GM12873 (cell line): ENCODE measurements around the gene ABR.

ENCODE experiments used
- TF ChIP-seq, protein P1 (sequence below): IDR thresholded peaks from 2 replicates; pipeline ENCODE4 v1.5.1; 2012; ENCODE audit warnings: low read depth, mild to moderate bottlenecking, moderate library complexity, low read length, control low read depth; ENCODE audit not compliant: insufficient read depth; ENCODE audit errors: missing control alignments

The ABR gene

GRCh38 chr17:970364-970763, 209.4 kb downstream of the ABR start:
- TF ChIP-seq, protein P1, sequence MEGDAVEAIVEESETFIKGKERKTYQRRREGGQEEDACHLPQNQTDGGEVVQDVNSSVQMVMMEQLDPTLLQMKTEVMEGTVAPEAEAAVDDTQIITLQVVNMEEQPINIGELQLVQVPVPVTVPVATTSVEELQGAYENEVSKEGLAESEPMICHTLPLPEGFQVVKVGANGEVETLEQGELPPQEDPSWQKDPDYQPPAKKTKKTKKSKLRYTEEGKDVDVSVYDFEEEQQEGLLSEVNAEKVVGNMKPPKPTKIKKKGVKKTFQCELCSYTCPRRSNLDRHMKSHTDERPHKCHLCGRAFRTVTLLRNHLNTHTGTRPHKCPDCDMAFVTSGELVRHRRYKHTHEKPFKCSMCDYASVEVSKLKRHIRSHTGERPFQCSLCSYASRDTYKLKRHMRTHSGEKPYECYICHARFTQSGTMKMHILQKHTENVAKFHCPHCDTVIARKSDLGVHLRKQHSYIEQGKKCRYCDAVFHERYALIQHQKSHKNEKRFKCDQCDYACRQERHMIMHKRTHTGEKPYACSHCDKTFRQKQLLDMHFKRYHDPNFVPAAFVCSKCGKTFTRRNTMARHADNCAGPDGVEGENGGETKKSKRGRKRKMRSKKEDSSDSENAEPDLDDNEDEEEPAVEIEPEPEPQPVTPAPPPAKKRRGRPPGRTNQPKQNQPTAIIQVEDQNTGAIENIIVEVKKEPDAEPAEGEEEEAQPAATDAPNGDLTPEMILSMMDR: no peak

DNA sequence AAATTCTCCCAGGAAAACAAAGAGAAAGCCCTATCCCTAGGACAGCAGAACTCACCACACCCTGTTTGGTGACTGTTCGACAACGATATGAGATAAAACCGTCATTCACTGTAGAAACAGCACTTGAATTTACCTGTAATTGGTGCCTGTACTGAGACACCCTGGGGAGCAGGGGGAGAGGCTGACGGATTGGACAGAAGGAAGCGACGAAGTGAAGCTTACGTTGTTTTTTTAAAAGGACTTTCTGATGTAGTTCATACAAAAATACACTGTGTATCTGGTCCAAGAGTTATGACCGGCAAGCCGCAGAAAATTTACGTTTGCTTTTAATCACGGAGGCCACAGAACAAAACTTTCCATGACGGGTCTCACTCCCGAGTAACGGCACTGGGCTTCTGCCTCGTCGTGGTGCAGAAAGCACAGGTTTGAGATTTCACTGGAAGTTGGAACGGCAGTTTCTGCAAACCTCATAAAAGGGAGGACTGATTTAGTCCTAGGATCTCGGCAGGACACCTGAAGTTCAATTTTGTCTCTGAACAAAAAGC, 209.9 kb downstream of the ABR start:
- TF ChIP-seq, protein P1: no peak

DNA sequence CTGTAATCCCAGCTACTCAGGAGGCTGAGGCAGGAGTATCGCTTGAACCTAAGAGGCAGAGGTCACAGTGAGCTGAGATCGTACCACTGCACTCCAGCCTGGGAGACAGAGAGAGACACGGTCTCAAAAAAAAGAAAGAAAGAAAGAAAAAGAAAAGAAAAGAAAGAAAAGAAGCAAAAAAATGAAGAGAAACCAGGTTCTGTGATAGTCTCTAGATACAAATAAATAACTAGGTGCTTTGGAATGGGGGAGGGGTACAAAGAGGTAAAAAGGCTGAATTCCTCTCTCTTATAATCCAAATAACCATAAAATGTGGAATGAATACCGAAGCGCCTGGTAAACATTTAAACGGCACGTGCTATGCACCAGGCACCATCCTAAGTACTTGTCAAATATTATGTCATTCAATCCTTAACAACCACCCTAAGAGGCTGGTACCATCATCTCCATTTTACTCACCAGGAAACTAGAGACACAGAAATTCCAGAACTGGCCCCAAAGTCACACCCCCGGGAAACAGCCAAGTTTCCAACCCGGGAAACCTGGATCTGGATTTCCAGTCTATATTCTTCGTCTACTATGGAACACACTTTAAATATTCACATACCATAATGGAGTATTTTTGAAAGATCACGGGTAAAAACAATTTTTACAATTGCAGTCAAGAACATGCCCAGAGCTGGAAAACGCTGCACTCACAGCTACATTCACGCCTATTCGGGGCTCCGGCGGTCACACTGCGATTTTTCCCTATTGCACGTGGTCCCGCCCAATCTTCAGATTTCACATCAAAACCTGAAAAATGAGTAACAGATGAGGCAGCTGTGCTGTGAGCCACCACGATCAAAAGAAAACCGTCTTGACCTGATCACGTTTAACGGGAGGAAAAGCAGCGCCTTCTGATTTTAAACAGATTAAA, 210.7 kb downstream of the ABR start:
- TF ChIP-seq, protein P1: no peak

DNA sequence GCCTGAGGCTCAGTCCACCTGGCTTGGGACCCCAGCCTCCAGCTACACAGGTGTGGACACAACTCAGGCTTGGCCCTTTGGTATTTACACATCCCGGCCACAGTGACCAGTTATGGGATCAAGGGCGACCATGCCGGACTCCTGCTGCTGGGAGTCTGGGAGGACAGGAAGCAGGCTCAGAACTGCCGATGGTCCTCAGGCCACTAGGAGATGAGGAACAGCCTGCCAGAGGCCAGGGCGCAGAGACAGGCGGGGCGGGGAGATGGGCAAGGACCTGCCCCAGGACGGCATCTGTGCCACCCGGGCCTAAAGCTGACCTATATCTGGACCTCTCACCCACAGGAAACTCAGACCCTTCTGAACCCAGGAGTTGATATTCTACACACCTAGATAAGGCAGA, 212.7 kb downstream of the ABR start:
- TF ChIP-seq, protein P1: no peak

DNA sequence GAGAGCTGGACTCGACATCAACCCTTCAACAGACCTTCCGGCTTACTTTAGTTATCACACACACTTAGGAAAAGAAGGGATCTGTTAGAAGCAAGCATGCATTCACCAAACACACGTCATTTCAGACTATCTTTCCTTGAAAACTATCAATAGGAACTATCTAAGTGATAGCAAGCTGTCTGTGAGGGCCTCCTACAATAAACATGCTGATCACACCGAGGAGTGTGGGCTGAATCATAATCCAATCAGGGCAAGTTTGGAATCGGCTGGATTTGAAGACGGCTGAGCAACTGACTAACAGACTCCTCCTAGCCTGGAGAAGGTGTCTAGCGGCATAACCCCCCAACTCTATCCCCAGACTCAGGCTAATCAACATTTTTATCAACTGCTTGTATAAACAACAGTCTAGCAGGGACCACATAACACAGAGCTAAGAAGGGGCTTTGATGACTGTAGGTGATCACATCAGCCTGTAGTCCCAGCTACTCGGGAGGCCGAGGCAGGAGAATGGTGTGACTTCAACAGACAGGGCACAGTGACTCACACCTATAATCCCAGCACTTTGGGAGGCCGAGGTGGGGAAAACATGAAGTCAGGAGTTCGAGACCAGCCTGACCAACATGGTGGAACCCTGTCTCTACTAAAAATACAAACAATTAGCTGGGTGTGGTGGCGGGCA, 214.3 kb downstream of the ABR start:
- TF ChIP-seq, protein P1: no peak

- TF ChIP-seq, protein P1: no peak
Measured at GRCh38 chr17:964876-965275, 214.9 kb downstream of the ABR start.

DNA sequence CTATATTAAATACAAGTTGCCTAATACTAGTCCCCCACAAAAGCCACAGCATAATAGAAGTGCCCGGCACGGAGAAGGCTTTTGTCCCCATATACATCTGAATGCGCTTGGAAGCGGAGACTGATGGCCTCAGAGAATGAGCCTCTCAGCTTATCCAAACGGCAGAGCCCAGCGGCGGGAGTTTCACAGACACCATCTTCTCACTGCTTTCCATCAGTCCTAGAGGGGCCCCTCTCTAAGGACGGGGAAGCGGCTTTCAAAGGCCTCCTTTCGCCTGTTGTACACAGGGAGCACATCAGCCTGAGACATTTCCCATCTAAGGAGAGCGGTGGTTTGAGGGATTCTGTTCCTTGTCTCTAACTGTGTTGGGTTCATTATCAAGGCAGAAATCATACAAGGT, 217.1 kb downstream of the ABR start:
- TF ChIP-seq, protein P1: no peak
